ENCODE measurements around the gene HHAT. TPM values are rescaled to one million over a fixed set of nuclear protein-coding genes. Genes with fewer than 3 reads are reported as not detected.

Gene HHAT
- polyA plus RNA-seq, 1 donor (not counting 4 experiments of a cell fraction or from before 2014, with no cell fraction given): 3.8 TPM

GRCh38 chr1:210690236-210690635, 361.5 kb downstream of the HHAT start:
- no peaks in the 10 kb centered on the region for H3K79me2 ChIP-seq (ENCODE audit: control insufficient read depth, insufficient read depth, low read length)
- no peak overlapping the region for H3K4me2 ChIP-seq (ENCODE audit: control insufficient read depth, extremely low read depth, insufficient read depth, low read depth, low read length)
- H3K27ac ChIP-seq (ENCODE audit: control insufficient read depth, insufficient read depth, low read length): no peak overlapping the region
- DNase-seq (ENCODE audit: low read depth, low spot score): no peak
- no peak overlapping the region for H3K4me3 ChIP-seq (ENCODE audit: control insufficient read depth in 2 of 3, extremely low read depth in 1 of 3, insufficient read depth in 2 of 3, low read depth in 1 of 3, low read length in 3 of 3)
- H3K9me3 ChIP-seq (ENCODE audit: control insufficient read depth, low read depth, low read length): no peaks in the 10 kb centered on the region
- no peaks in the 10 kb centered on the region for H3K27me3 ChIP-seq (ENCODE audit: control insufficient read depth, extremely low read depth, insufficient read depth, low read length)
- H3K9me1 ChIP-seq (ENCODE audit: control insufficient read depth, extremely low read depth, insufficient read depth, low read length): no peaks in the 10 kb centered on the region
- TF ChIP-seq CTCF (optimal IDR thresholded peaks at IDR 0.05 in 1 of 3, IDR thresholded peaks at IDR 0.05 in 1 of 3, conservative IDR thresholded peaks at IDR 0.05 in 1 of 3; ENCODE audit: extremely low read depth in 1 of 3, insufficient read depth in 2 of 3, low read length in 3 of 3): no peak
- TF ChIP-seq EZH2 (IDR thresholded peaks at IDR 0.05; ENCODE audit: low read length): no peak
- no peaks in the 10 kb centered on the region for H4K20me1 ChIP-seq (ENCODE audit: control insufficient read depth, extremely low read depth, insufficient read depth, low read length)
- no peak overlapping the region for H3K9ac ChIP-seq (ENCODE audit: control insufficient read depth, extremely low read depth, insufficient read depth, low read length)
- dilution Hi-C loops (cut with MboI; ENCODE audit: extremely low pct_ligation_motif_present, low sequenced_read_pairs): no loop called here
- H2AFZ ChIP-seq (ENCODE audit: control insufficient read depth, low read length): no peak overlapping the region
- FAIRE-seq: no peak
- no peaks in the 10 kb centered on the region for H3K36me3 ChIP-seq (ENCODE audit: control insufficient read depth in 2 of 2, extremely low read depth in 1 of 2, insufficient read depth in 2 of 2, low read length in 2 of 2)
- H3K4me1 ChIP-seq (ENCODE audit: control insufficient read depth, extremely low read depth, insufficient read depth, low read length): no peaks in the 10 kb centered on the region

- no peaks in the 10 kb centered on the region for H3K9me1 ChIP-seq (ENCODE audit: control insufficient read depth, extremely low read depth, insufficient read depth, low read length)
- H3K36me3 ChIP-seq (ENCODE audit: control insufficient read depth in 2 of 2, extremely low read depth in 1 of 2, insufficient read depth in 2 of 2, low read length in 2 of 2): no peaks in the 10 kb centered on the region
- no peaks in the 10 kb centered on the region for H3K9me3 ChIP-seq (ENCODE audit: control insufficient read depth, low read depth, low read length)
- no peaks in the 10 kb centered on the region for H4K20me1 ChIP-seq (ENCODE audit: control insufficient read depth, extremely low read depth, insufficient read depth, low read length)
- no peak overlapping the region for H3K4me3 ChIP-seq (ENCODE audit: control insufficient read depth in 2 of 3, extremely low read depth in 1 of 3, insufficient read depth in 2 of 3, low read depth in 1 of 3, low read length in 3 of 3)
- H3K4me1 ChIP-seq (ENCODE audit: control insufficient read depth, extremely low read depth, insufficient read depth, low read length): no peaks in the 10 kb centered on the region
- TF ChIP-seq CTCF (optimal IDR thresholded peaks at IDR 0.05 in 1 of 3, IDR thresholded peaks at IDR 0.05 in 1 of 3, conservative IDR thresholded peaks at IDR 0.05 in 1 of 3; ENCODE audit: extremely low read depth in 1 of 3, insufficient read depth in 2 of 3, low read length in 3 of 3) (no peak), EZH2 (IDR thresholded peaks at IDR 0.05; ENCODE audit: low read length) (no peak)
- dilution Hi-C loops (cut with MboI; ENCODE audit: extremely low pct_ligation_motif_present, low sequenced_read_pairs): no loop called here
- H2AFZ ChIP-seq (ENCODE audit: control insufficient read depth, low read length): no peak overlapping the region
- no peak overlapping the region for H3K27ac ChIP-seq (ENCODE audit: control insufficient read depth, insufficient read depth, low read length)
- H3K27me3 ChIP-seq (ENCODE audit: control insufficient read depth, extremely low read depth, insufficient read depth, low read length): no peaks in the 10 kb centered on the region
- no peaks in the 10 kb centered on the region for H3K79me2 ChIP-seq (ENCODE audit: control insufficient read depth, insufficient read depth, low read length)
- DNase-seq (ENCODE audit: low read depth, low spot score) (no peak), FAIRE-seq (no peak)
- H3K9ac ChIP-seq (ENCODE audit: control insufficient read depth, extremely low read depth, insufficient read depth, low read length): no peak overlapping the region
- H3K4me2 ChIP-seq (ENCODE audit: control insufficient read depth, extremely low read depth, insufficient read depth, low read depth, low read length): no peak overlapping the region
Measured at GRCh38 chr1:210691039-210691610, 362.4 kb downstream of the HHAT start.
